CD8-positive, alpha-beta memory T cell (primary cell): Measurements from ENCODE around the gene MDC1. TPM values are rescaled to one million over a fixed set of nuclear protein-coding genes. Genes with fewer than 3 reads are reported as not detected.

Experiments
- CTCF ChIA-PET: fragments of 350-600 bp; sonication (Branson Sonifier 250); formaldehyde crosslinking; loops from one replicate; lab custom pipeline; 2021; ENCODE audit warnings: antibody characterized with exemption; lab: Charles Lee
- POLR2A ChIA-PET: fragments of 350-600 bp; sonication (Branson Sonifier 250); formaldehyde crosslinking; loops from one replicate; lab custom pipeline; 2021; ENCODE audit warnings: antibody characterized with exemption; lab: Charles Lee
- DNase-seq, 5 donors: peaks; one replicate each; pipeline versions ENCODE4 v3.0.0 to v3.0.0-alpha.2; 2020 to 2022; ENCODE audit warnings: mixed read lengths in 1 of 5
- H3K27ac ChIP-seq: one replicate; pipeline ENCODE4 v1.7.0; 2013; ENCODE audit warnings: low read depth, mild to moderate bottlenecking, low read length, moderate library complexity
- H3K27me3 ChIP-seq: 2 replicates; pipeline ENCODE4 v1.7.0; 2013; ENCODE audit warnings: low read length, mild to moderate bottlenecking; ENCODE audit not compliant: insufficient read depth, poor library complexity, severe bottlenecking
- H3K36me3 ChIP-seq: 2 replicates; pipeline ENCODE4 v1.7.0; 2013; ENCODE audit warnings: mild to moderate bottlenecking, low read length, moderate library complexity; ENCODE audit not compliant: insufficient read depth
- H3K4me1 ChIP-seq: 2 replicates; pipeline ENCODE4 v1.7.0; 2013; ENCODE audit warnings: mild to moderate bottlenecking, low read length, moderate library complexity; ENCODE audit not compliant: insufficient read depth
- H3K4me3 ChIP-seq: 2 replicates; pipeline ENCODE4 v1.7.0; 2013; ENCODE audit warnings: mild to moderate bottlenecking, low read length
- H3K9me3 ChIP-seq: 2 replicates; pipeline ENCODE4 v1.7.0; 2013; ENCODE audit warnings: mild to moderate bottlenecking, low read length
- H3K27ac Mint-ChIP-seq, 8 donors: one replicate each; pipeline ENCODE4 v1.8.0; 2020 to 2021; ENCODE audit warnings: mixed read lengths in 8 of 8, mild to moderate bottlenecking in 6 of 8, inconsistent platforms in 3 of 8, moderate library complexity in 3 of 8
- H3K27me3 Mint-ChIP-seq, 2 donors: one replicate each; pipeline ENCODE4 v1.8.0; 2020 to 2021; ENCODE audit warnings: mixed read lengths in 2 of 2, mild to moderate bottlenecking in 1 of 2, moderate library complexity in 1 of 2
- H3K36me3 Mint-ChIP-seq, 3 donors: one replicate each; pipeline ENCODE4 v1.8.0; 2020 to 2021; ENCODE audit warnings: mixed read lengths in 3 of 3, inconsistent platforms in 1 of 3, mild to moderate bottlenecking in 1 of 3
- H3K4me1 Mint-ChIP-seq, 3 donors: one replicate each; pipeline ENCODE4 v1.8.0; 2020 to 2021; ENCODE audit warnings: mixed read lengths in 3 of 3, inconsistent platforms in 1 of 3, mild to moderate bottlenecking in 1 of 3
- H3K4me3 Mint-ChIP-seq, 7 donors: one replicate each; pipeline ENCODE4 v1.8.0; 2020 to 2021; ENCODE audit warnings: mixed read lengths in 7 of 7, mild to moderate bottlenecking in 6 of 7, moderate library complexity in 4 of 7, inconsistent platforms in 2 of 7
- H3K9me3 Mint-ChIP-seq, 5 donors: one replicate each; pipeline ENCODE4 v1.8.0; 2020 to 2022; ENCODE audit warnings: mixed read lengths in 5 of 5, mild to moderate bottlenecking in 3 of 5, moderate library complexity in 2 of 5, inconsistent platforms in 1 of 5
- polyA plus RNA-seq: library from polyadenylated mRNA; unstranded; fragments of 300-500 nt; fragmentation: Illumina TruSeq; gene quantifications from one replicate; pipeline ENCODE4 v1.2.3, GENCODE V29; 2021
- total RNA-seq, 2 experiments: library from RNA; stranded (reverse); gene quantifications; one replicate each; pipeline ENCODE4 v1.2.3, GENCODE V29; 2021

MDC1 gene
- total and polyA plus RNA-seq, 3 experiments from 2014 or later: 6.4 to 71.1 (median 59.4) TPM

DNA sequence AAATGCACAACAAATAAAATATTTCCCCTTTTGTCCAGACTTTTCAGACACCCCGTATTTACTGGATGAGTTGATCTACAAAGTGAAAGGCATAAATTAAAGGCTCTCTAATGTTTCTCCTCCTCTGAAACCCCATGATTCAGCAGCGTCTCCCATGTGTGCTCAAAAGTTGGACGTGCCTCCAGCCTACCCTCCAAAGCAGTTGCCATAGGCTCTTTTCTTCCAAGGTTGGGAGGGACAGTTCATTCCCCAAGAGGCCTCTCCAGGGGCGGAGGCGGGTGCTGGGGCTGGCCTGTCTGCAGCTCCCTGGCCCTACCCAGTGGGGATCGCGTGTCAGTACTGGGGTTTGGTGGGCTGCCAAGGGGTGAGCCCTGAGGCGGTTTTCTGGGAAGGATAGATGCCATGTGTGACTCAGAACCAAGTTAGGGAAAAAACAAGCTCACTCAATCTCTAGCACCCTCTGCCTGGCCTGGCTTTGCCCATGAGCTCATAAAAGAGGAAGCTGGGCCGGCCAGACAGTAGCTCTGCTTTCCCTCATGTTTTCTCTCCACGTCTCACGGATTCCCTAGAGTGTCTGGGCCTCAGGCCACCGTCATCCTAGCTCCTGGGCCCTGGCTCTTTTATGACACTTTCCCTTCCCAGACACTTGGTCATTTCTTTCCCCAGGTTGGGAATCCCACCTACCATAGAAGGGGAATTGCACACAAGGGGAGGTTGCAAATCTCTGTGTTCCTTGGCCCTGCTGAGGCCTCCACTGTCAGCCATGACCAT, 35.3 kb upstream of the MDC1 start:
- no peak overlapping the region for H3K4me3 ChIP-seq
- H3K27ac Mint-ChIP-seq: peak overlapping the region in 1 of 8 donors; percentile 48

DNA sequence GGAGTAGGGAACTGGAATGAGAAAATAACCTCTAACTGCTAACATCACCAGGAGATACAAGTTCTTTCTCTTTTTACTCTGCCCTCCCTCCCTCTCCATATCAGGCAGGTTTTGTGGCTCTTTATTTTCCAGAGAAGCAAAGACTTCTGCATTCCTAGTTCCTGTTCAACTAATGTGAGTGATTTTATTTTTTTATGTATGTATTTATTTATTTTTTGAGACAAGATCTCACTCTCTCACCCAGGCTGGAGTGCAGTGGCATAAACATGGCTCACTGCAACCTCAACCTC, 33.2 kb upstream of the MDC1 start:
- H3K36me3 Mint-ChIP-seq: no peaks in the 10 kb centered on the region
- no peak for DNase-seq
- H3K27me3 Mint-ChIP-seq: peaks cover 0 to 3% of the 10 kb centered on the region in 2 donors
- Histone ChIP-seq H3K4me3 (no peak overlapping the region), H3K36me3 (no peaks in the 10 kb centered on the region), H3K27ac (no peak overlapping the region), H3K9me3 (no peaks in the 10 kb centered on the region), H3K27me3 (no peaks in the 10 kb centered on the region), H3K4me1 (no peaks in the 10 kb centered on the region)
- H3K4me3 Mint-ChIP-seq: no peak overlapping the region
- ChIA-PET POLR2A (no interaction called here), CTCF (no interaction called here)
- no peaks in the 10 kb centered on the region for H3K9me3 Mint-ChIP-seq
- H3K4me1 Mint-ChIP-seq: peaks cover 0 to 2% (median 0%) of the 10 kb centered on the region in 3 donors
- no peak overlapping the region for H3K27ac Mint-ChIP-seq

More for the DNA sequence above, 35.3 kb upstream of the MDC1 start:
- Mint-ChIP-seq H3K4me1 (peaks cover 1 to 3% (median 2%) of the 10 kb centered on the region in 3 donors), H3K4me3 (no peak overlapping the region), H3K36me3 (no peaks in the 10 kb centered on the region), H3K27me3 (peaks cover 0 to 3% of the 10 kb centered on the region in 2 donors), H3K9me3 (no peaks in the 10 kb centered on the region)
- DNase-seq: no peak
- ChIA-PET POLR2A (interaction anchor here (0.5 kb wide), 1 partner anchor 31 kb away, joined by 6 read pairs; no protein-coding TSS in a partner anchor), CTCF (interaction anchor here (1.9 kb wide), 1 partner anchor 17 kb away, joined by 4 read pairs; no protein-coding TSS in a partner anchor)
- no peaks in the 10 kb centered on the region for H3K27me3 ChIP-seq
- H3K4me1 ChIP-seq: no peaks in the 10 kb centered on the region
- H3K9me3 ChIP-seq: no peaks in the 10 kb centered on the region
- H3K27ac ChIP-seq: no peak overlapping the region
- H3K36me3 ChIP-seq: no peaks in the 10 kb centered on the region

DNA sequence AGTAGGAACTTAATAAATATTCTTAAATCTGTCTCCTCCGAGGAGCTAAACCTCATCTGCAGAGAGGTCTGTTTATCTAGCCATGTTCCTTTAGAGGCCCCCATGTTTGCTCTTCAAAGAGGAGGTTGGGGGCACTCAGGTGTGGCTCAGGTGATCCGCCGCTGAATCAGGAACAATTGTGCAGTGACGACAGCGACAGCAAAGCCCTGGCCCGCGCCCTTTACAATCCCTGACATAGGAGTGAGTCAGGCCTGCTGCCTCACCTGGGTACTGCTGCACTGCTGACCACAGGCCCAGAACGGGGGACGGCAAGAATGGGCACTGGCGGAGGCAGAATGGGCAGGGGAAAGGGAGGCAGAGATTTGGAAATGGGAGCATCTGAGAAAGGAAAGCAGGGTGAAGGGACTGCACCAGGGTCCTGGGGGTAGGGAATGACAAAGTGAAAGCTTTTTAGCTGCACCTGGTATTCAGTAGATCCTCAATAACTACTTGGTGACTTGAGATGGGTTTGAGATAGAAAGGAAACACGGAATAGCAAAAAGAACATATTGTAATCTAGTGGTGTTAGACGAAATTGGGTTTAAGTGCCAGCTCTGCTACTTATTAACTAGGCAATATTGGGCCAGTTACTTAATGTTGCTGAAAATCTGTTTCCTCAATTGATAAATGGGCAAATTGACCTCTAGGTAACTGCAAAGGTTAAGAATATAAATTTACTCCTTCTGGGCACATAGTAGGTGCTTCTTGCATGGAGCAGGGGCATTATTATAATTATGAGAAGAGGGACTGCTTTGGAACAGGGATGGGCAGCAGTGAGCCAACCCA, 32.7 kb upstream of the MDC1 start:
- no peaks in the 10 kb centered on the region for H3K36me3 ChIP-seq

DNA sequence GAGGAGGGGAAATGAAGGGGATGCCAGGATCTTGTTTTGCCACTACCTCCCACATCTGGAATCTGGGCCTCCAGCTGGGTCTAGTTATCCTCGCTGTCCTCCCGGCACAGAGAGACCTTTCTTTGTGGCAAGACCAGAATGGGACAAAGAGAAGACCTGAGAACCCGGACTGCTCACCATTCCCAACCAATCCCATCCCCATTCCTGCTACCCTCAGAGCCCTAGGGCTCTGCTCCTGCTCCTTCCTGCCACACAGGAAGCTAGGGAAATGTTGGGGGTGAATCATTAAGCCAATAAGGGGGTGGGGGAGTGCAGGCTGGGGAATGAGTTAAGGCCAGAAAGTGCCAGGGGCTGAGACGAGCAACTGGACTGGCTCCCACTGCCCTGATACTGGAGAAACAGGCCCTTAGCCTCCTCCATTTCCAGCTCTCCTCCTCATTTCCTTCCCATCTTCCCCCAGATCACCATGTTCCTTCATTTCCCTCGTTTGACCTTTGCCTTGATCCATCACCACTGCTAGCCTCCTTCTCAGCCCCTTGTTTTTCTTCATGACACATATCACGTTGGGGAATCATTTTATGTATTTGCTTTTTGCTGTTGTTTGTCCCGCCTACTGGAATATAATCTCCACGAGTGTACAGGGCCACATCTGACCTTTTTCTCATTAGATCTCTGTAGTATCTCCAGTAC, 31.9 kb upstream of the MDC1 start:
- Mint-ChIP-seq H3K27ac (peak overlapping the region in 2 of 8 donors; percentile 27 to 47), H3K4me1 (peaks cover under 1 to 7% (median 2%) of the 10 kb centered on the region in 3 donors), H3K9me3 (no peaks in the 10 kb centered on the region), H3K27me3 (peaks cover 0 to 1% of the 10 kb centered on the region in 2 donors), H3K36me3 (peaks cover 0 to under 1% (median 0%) of the 10 kb centered on the region in 3 donors), H3K4me3 (no peak overlapping the region)
- CTCF ChIA-PET: no interaction called here
- POLR2A ChIA-PET: no interaction called here
- H3K27me3 ChIP-seq: no peaks in the 10 kb centered on the region
- DNase-seq: no peak
- H3K36me3 ChIP-seq: no peaks in the 10 kb centered on the region
- no peaks in the 10 kb centered on the region for H3K9me3 ChIP-seq
- H3K4me3 ChIP-seq: no peak overlapping the region
- no peak overlapping the region for H3K27ac ChIP-seq
- no peaks in the 10 kb centered on the region for H3K4me1 ChIP-seq

More for the DNA sequence above, 32.7 kb upstream of the MDC1 start:
- Mint-ChIP-seq H3K36me3 (no peaks in the 10 kb centered on the region), H3K4me3 (no peak overlapping the region), H3K4me1 (peaks cover 0 to 3% (median 2%) of the 10 kb centered on the region in 3 donors), H3K27me3 (peaks cover 0 to 3% of the 10 kb centered on the region in 2 donors), H3K27ac (peak overlapping the region in 2 of 8 donors; percentile 11 to 47), H3K9me3 (no peaks in the 10 kb centered on the region)
- Histone ChIP-seq H3K9me3 (no peaks in the 10 kb centered on the region), H3K4me1 (no peaks in the 10 kb centered on the region), H3K27ac (no peak overlapping the region), H3K27me3 (no peaks in the 10 kb centered on the region), H3K4me3 (no peak overlapping the region)
- DNase-seq: no peak
- CTCF ChIA-PET: no interaction called here
- POLR2A ChIA-PET: no interaction called here

DNA sequence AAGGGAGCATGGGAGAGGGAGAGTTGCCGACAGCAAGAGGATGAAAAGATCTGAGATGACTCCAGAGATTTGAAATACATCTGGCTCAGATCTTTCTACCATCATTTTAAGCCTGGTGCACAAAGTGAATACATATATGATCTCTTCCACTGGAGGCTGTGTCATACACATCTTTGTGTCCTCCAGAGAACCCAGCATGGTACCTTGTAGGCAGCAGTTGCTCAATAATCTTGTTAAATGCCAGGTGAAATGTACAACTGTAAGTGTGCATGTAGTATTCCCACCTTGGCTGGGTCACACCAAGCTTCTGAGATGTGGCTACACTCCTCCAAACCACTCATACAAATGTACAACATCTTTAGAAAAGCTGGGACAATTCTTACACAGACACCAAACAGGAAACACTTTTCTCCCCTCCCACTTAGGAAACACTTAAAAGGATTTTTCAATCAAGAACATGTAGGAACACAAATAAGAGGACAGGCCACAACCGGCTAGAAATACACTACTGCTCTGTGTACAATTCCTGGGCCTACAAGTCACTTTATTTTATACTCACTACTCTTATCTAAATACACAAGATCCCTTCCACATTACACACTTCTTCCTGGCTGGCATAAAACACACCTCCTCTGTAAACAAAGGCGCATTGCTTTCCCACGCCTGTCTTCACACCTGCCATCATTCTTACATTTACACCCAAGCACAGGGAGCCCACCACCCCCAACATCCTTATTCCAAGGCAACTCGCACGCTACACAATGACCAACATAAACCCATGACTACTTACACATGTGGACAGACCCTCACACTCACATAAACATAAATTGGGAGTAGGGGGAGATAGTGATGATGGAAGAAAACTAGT, 31.1 kb upstream of the MDC1 start:
- Histone ChIP-seq H3K27me3 (no peaks in the 10 kb centered on the region), H3K36me3 (no peaks in the 10 kb centered on the region), H3K4me1 (peaks cover 3% of the 10 kb centered on the region), H3K4me3 (no peak overlapping the region), H3K27ac (no peak overlapping the region), H3K9me3 (no peaks in the 10 kb centered on the region)
- no peaks in the 10 kb centered on the region for H3K9me3 Mint-ChIP-seq
- H3K4me3 Mint-ChIP-seq: peak overlapping the region in 1 of 7 donors; percentile 66
- H3K27me3 Mint-ChIP-seq: no peaks in the 10 kb centered on the region
- DNase-seq: no peak
- ChIA-PET POLR2A (no interaction called here), CTCF (interaction anchor here (1.2 to 3.0 kb wide), 3 partner anchors 17 to 69 kb away, joined by 4 to 10 read pairs (median 8); no protein-coding TSS in a partner anchor)
- H3K4me1 Mint-ChIP-seq: peaks cover 9 to 15% (median 11%) of the 10 kb centered on the region in 3 donors
- peaks cover 0 to 7% (median 0%) of the 10 kb centered on the region in 3 donors for H3K36me3 Mint-ChIP-seq
- H3K27ac Mint-ChIP-seq: peak overlapping the region in 1 of 8 donors; percentile 28

DNA sequence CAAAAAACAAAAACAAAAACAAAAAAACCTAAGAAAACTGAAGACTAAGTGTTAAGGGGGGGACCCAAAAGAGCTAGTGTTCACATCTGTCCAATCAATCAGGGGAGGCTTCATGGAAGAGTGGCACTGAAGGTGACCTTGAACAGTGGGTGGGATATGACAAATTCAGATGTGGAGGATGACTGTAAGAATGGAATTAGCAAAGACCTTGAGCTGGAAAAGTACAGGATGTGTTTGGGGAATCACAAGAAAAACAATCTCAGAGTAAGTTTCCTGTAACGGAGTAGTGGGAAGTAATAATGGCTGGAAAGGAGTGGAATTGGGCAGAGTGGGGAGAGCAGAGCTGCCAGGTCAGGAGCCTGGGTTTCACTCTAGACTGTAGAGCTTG, 30.2 kb upstream of the MDC1 start:
- Mint-ChIP-seq H3K4me1 (peaks cover 13 to 20% (median 14%) of the 10 kb centered on the region in 3 donors), H3K36me3 (peaks cover 0 to 12% (median 0%) of the 10 kb centered on the region in 3 donors), H3K27ac (peak overlapping the region in 1 of 8 donors; percentile 8), H3K27me3 (no peaks in the 10 kb centered on the region), H3K4me3 (peak overlapping the region in 1 of 7 donors; percentile 66), H3K9me3 (no peaks in the 10 kb centered on the region)
- no peak overlapping the region for H3K4me3 ChIP-seq
- H3K9me3 ChIP-seq: no peaks in the 10 kb centered on the region
- no peak for DNase-seq
- POLR2A ChIA-PET: no interaction called here
- no peak overlapping the region for H3K27ac ChIP-seq
- H3K27me3 ChIP-seq: no peaks in the 10 kb centered on the region
- CTCF ChIA-PET: interaction anchor here (0.8 to 3.0 kb wide), 6 partner anchors 10 to 82 kb away, joined by 3 to 10 read pairs (median 5); no protein-coding TSS in a partner anchor
- no peaks in the 10 kb centered on the region for H3K36me3 ChIP-seq
- H3K4me1 ChIP-seq: peaks cover 5% of the 10 kb centered on the region
